ENCODE measurements around the gene TRIM66. TPM values are rescaled to one million over a fixed set of nuclear protein-coding genes. Genes with fewer than 3 reads are reported as not detected.
"Not testable (repeated sequence)": the region's sequence is repeated elsewhere in the genome, so short reads cannot be mapped to it uniquely, and the experiment has no call there.

The TRIM66 gene
- total RNA-seq, 4 donors from 2014 or later, result 7.7 to 48.5 (median 9.4) TPM

- intact Hi-C loops (cut with DNase I), result loop anchor here (10.0 kb wide), 1 partner anchor 288 kb away; the partner anchor contains the start of gene TMEM9B
- DNase-seq, result no peak
- no peaks in the 10 kb centered on the region for H3K9me3 ChIP-seq
- H3K4me1 ChIP-seq, result peaks cover 9 to 10% of the 10 kb centered on the region in 2 donors
- H3K27me3 ChIP-seq, result no peaks in the 10 kb centered on the region
- no peaks in the 10 kb centered on the region for H3K36me3 ChIP-seq
- H3K4me3 ChIP-seq (replicated peaks in 1 of 3), result no peak overlapping the region
- WGBS, 2 donors, result 92 to 95% methylated on average over 1 of the region's 1 CpG
- TF ChIP-seq POLR2A (IDR thresholded peaks at IDR 0.05) (no peak), CTCF (IDR thresholded peaks at IDR 0.05) (no peak)
- no peak overlapping the region for H3K27ac ChIP-seq
These were observed 6.0 kb downstream of the TRIM66 start for GRCh38 chr11:8676458-8676857.

GRCh38 chr11:8674859-8675258, 7.6 kb downstream of the TRIM66 start:
- no peaks in the 10 kb centered on the region for H3K36me3 ChIP-seq
- no peak overlapping the region for H3K4me3 ChIP-seq (replicated peaks in 1 of 3)
- no peaks in the 10 kb centered on the region for H3K27me3 ChIP-seq
- DNase-seq, result no peak
- TF ChIP-seq POLR2A (IDR thresholded peaks at IDR 0.05) (no peak), CTCF (IDR thresholded peaks at IDR 0.05) (no peak)
- intact Hi-C loops (cut with DNase I), result loop anchor here (10.0 kb wide), 1 partner anchor 290 kb away; the partner anchor contains the start of gene TMEM9B
- H3K4me1 ChIP-seq, result peaks cover 16 to 17% of the 10 kb centered on the region in 2 donors
- no peak overlapping the region for H3K27ac ChIP-seq
- H3K9me3 ChIP-seq, result no peaks in the 10 kb centered on the region
- WGBS, 2 donors, result 86 to 93% methylated on average over 2 of the region's 2 CpGs

GRCh38 chr11:8672346-8672745, 10.1 kb downstream of the TRIM66 start:
- TF ChIP-seq POLR2A (IDR thresholded peaks at IDR 0.05), result no peak
- Histone ChIP-seq H3K27me3 (no peaks in the 10 kb centered on the region), H3K9me3 (no peaks in the 10 kb centered on the region), H3K27ac (peak overlapping the region; percentile 81 to 90 (median 85)), H3K4me3 (replicated peaks in 1 of 3) (no peak overlapping the region), H3K36me3 (no peaks in the 10 kb centered on the region), H3K4me1 (peaks cover 16 to 17% of the 10 kb centered on the region in 2 donors)
- WGBS, 2 donors, result 97 to 99% methylated on average over 2 of the region's 2 CpGs
- intact Hi-C loops (cut with DNase I), result loop anchor here (10.0 kb wide), 1 partner anchor 292 kb away; the partner anchor contains the start of gene TMEM9B
- no peak for DNase-seq

GRCh38 chr11:8671651-8672062, 10.8 kb downstream of the TRIM66 start:
- TF ChIP-seq POLR2A (IDR thresholded peaks at IDR 0.05) (no peak), CTCF (IDR thresholded peaks at IDR 0.05) (no peak)
- no peaks in the 10 kb centered on the region for H3K36me3 ChIP-seq

GRCh38 chr11:8671193-8671612, 11.3 kb downstream of the TRIM66 start:
- Histone ChIP-seq H3K36me3 (no peaks in the 10 kb centered on the region), H3K4me3 (replicated peaks in 1 of 3) (no peak overlapping the region), H3K4me1 (peaks cover 16 to 17% of the 10 kb centered on the region in 2 donors), H3K27me3 (no peaks in the 10 kb centered on the region), H3K27ac (peak overlapping the region; percentile 81 to 90 (median 85)), H3K9me3 (no peaks in the 10 kb centered on the region)
- TF ChIP-seq POLR2A (IDR thresholded peaks at IDR 0.05), result peak in 1 of 2 donors; percentile 64
- no peak for TF ChIP-seq CTCF (IDR thresholded peaks at IDR 0.05)
- intact Hi-C loops (cut with DNase I), result loop anchor here (10.0 kb wide), 1 partner anchor 294 kb away; the partner anchor contains the start of gene TMEM9B
- peak; percentile 82 to 83 for DNase-seq
- 6 to 7% methylated on average over 4 of the region's 4 CpGs for WGBS, 2 donors

More at GRCh38 chr11:8671651-8672062, 10.8 kb downstream of the TRIM66 start:
- intact Hi-C loops (cut with DNase I), result loop anchor here (10.0 kb wide), 1 partner anchor 293 kb away; the partner anchor contains the start of gene TMEM9B
- H3K9me3 ChIP-seq, result no peaks in the 10 kb centered on the region
- H3K4me1 ChIP-seq, result peaks cover 16 to 17% of the 10 kb centered on the region in 2 donors
- H3K27ac ChIP-seq, result peak overlapping the region; percentile 81 to 90 (median 85)
- no peak overlapping the region for H3K4me3 ChIP-seq (replicated peaks in 1 of 3)
- 0% methylated on average over 1 of the region's 1 CpG; no CpG with 5 or more reads in 1 of the 2 donors for WGBS, 2 donors
- peak; percentile 62 to 65 for DNase-seq
- no peaks in the 10 kb centered on the region for H3K27me3 ChIP-seq

- intact Hi-C loops (cut with DNase I), result loop anchor here (10.0 kb wide), 1 partner anchor 295 kb away; the partner anchor contains the start of gene TMEM9B
- not testable (repeated sequence) for H3K4me3 ChIP-seq (replicated peaks in 1 of 3); H3K36me3 ChIP-seq; H3K9me3 ChIP-seq; H3K27me3 ChIP-seq; DNase-seq; H3K27ac ChIP-seq
- WGBS, 2 donors, result 93 to 94% methylated on average over 6 of the region's 6 CpGs
- peaks cover 16 to 17% of the 10 kb centered on the region in 2 donors for H3K4me1 ChIP-seq
These were observed 12.4 kb downstream of the TRIM66 start for GRCh38 chr11:8670081-8670480.

All from thyroid gland (tissue), 4 donors.